SU-DHL-6 (cell line): Measurements from ENCODE around the gene SLC6A12.

ENCODE experiments used
- CTCF ChIP-seq: fragments of 200-600 bp; sonication (generic); IDR thresholded peaks from one replicate; pipeline ENCODE4 v1.5.1; 2017; ENCODE audit warnings: antibody characterized with exemption, mild to moderate bottlenecking, low read length, moderate library complexity; ENCODE audit not compliant: insufficient read depth, poor library complexity, severe bottlenecking
- EZH2phosphoT487 ChIP-seq: fragments of 200-600 bp; sonication (generic), shearing (Covaris generic); conservative IDR thresholded peaks from 2 replicates; pipeline ENCODE4 v1.6.1; 2018; ENCODE audit warnings: mild to moderate bottlenecking, antibody characterized with exemption, low read length, moderate library complexity, mixed read lengths

GRCh38 chr12:148676-149416 lies 65.1 kb downstream of the SLC6A12 start:
- TF ChIP-seq CTCF, result no peak
- no peak for TF ChIP-seq EZH2phosphoT487
